NCI-H146 treated with DMSO at 0.1 percent for 48 hours (cell line): ENCODE results near the gene TRAF4.
A peak's percentile ranks its signal among the peaks of the same experiment; 100 is the strongest.

Experiments used
- DNase-seq: peaks from one replicate; lab custom pipeline; 2025; ENCODE audit not compliant: unreplicated experiment; lab: John Stamatoyannopoulos, UW

Gene TRAF4

DNA sequence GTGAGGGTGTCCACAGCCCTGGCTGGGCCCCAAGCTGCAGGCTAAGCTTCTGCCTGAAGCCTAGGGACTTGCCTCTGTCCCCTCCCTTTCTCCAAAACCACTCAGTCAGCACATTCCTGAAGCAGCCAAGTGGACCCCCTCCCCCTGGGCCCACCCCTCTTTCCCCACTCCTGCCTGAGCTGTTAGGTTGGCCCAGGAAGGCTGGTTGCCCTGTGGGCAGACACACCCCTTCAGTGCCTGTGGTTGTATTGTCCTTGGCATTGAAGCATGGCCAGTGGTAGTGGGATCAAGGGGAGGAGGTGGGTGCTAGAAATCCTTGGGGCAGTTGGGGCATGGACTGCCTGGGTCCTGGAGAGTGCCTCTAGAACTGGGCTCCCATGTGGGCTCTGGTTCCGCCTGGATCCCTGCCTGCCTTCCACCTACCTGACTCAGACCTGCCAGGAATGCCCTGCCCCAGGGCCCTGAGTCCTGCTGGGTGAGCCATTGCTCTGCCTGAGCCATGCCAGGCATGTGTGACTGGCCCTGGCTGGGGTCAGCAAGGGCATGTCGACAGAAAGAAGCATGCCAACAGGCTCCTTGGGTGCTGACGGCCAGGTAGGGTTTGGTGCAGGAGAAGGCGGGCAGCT lies 2.1 kb downstream of the TRAF4 start:
- no peak for DNase-seq

DNA sequence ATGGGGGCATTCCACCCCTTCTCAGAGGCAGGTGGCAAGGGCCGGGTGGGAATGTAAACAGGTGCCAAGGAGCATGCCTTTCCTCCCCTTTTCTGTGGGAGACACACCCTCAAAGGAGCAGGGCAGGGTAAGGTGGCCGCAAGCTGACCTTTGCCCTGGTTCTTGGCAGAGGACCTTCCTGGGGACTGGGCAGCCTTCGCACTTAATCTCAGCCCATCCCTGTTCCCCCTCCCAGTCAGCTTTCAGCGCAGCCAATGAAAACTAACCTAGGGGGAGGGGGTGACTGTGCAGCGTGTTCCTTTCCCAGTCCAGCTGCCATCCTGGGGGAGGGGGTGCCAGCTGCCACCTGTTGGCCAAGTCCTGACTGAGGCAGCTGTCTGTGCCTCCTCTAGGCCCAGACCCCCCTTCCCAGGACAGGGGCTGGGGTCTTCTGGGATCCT lies 2.8 kb downstream of the TRAF4 start:
- no peak for DNase-seq

DNA sequence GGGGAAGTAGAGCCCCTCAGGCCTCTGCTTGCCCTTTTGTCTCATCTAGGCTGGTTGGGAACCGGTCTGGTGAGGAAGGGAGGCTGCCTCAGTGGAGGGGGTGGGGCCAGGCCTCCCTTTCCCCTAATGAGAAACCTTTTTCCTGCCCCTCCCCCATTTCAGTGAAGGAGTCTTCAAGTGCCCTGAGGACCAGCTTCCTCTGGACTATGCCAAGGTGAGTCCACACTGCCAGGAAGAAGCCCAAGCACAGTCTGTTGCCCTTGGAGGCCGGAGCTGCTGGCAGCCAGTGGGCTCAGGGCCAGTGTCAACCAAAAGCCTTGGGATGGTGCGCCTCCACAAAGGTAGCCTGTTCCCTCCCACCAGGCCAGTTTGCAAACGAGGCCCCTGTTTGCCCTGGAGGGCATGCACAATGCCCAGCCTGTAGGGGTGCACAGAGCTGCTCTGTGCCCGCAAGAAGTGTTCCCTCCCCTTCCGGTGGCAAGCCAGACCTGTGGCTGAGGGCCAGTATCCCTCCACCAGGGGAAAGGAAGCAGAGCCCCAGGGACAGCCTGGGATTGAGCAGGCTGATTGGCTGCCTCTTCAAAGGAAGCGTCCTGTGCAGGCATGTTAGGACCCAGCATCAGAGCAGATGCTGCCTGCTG lies 3.4 kb downstream of the TRAF4 start:
- DNase-seq: no peak

DNA sequence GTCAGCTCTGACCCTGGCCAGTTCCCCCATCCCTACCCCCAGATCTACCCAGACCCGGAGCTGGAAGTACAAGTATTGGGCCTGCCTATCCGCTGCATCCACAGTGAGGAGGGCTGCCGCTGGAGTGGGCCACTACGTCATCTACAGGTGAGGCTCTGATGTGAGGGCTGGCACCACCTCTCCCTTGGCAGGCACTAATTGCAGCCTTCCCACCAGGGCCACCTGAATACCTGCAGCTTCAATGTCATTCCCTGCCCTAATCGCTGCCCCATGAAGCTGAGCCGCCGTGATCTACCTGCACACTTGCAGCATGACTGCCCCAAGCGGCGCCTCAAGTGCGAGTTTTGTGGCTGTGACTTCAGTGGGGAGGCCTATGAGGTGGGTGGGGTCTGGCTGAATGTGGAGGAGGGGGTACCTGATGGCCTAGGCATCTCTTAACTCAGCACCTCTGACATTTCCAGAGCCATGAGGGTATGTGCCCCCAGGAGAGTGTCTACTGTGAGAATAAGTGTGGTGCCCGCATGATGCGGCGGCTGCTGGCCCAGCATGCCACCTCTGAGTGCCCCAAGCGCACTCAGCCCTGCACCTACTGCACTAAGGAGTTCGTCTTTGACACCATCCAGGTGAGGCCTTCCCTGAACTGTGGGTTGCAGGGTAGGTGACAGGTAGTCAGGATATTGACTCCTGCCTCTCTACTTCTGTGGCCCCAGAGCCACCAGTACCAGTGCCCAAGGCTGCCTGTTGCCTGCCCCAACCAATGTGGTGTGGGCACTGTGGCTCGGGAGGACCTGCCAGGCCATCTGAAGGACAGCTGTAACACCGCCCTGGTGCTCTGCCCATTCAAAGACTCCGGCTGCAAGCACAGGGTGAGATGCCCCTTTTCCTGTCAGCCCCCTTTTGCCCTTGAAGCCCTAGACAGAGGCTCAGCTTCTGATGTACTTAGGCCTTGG lies 4.3 kb downstream of the TRAF4 start:
- no peak for DNase-seq

DNA sequence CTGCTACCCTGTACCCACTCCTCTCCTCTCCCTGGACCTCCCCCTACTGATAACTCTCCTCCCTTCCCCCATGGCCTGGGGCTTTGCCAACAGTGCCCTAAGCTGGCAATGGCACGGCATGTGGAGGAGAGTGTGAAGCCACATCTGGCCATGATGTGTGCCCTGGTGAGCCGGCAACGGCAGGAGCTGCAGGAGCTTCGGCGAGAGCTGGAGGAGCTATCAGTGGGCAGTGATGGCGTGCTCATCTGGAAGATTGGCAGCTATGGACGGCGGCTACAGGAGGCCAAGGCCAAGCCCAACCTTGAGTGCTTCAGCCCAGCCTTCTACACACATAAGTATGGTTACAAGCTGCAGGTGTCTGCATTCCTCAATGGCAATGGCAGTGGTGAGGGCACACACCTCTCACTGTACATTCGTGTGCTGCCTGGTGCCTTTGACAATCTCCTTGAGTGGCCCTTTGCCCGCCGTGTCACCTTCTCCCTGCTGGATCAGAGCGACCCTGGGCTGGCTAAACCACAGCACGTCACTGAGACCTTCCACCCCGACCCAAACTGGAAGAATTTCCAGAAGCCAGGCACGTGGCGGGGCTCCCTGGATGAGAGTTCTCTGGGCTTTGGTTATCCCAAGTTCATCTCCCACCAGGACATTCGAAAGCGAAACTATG lies 5.2 kb downstream of the TRAF4 start:
- no peak for DNase-seq

DNA sequence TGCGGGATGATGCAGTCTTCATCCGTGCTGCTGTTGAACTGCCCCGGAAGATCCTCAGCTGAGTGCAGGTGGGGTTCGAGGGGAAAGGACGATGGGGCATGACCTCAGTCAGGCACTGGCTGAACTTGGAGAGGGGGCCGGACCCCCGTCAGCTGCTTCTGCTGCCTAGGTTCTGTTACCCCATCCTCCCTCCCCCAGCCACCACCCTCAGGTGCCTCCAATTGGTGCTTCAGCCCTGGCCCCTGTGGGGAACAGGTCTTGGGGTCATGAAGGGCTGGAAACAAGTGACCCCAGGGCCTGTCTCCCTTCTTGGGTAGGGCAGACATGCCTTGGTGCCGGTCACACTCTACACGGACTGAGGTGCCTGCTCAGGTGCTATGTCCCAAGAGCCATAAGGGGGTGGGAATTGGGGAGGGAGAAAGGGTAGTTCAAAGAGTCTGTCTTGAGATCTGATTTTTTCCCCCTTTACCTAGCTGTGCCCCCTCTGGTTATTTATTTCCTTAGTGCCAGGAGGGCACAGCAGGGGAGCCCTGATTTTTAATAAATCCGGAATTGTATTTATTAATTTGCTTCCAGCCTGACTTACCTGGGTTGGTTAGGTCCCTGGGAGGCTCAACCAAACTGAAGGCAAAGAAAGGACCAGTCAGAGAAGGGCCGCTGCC lies 5.8 kb downstream of the TRAF4 start:
- no peak for DNase-seq

DNA sequence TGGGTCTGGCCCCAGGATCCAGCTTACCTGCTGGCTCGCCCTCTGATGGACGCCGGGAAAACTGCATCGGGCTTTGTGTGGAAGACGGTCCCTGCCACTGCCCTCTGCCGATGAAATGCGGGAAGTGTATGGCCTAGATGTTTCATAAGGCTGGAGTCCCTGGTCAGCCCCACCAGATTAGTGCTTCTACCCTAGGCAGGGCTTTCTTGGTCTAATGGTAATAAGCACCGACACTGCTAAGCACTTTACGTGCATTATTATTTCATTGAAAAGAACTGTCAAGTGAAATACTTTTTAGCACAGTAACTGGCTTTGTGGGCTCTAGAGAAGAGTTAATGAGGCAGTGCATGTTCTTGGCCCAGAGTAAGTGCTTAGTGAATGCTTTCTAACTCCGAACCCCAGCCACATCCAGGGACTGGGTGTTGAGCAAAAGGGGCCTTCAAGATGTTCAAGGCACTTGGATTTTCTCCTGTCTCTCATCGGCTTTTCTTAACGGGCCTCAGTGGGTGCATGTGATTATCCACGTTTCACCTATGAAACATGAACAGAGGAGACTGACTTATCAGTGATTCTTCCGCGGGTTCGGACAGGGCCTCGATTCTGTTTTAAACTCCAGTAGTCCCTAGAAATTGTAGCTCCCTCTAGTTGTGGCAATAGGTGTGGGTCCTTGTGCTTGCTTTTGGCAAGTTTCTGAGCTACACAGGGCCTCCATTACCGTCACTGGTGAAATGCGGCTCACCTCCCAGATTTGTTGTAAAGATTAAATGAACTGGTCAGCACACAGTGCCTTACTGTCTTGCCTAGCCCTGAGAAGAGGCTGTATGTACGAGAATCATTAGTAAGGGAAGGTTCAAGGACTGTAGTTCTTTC lies 6.6 kb downstream of the TRAF4 start:
- peak; percentile 74 for DNase-seq

DNA sequence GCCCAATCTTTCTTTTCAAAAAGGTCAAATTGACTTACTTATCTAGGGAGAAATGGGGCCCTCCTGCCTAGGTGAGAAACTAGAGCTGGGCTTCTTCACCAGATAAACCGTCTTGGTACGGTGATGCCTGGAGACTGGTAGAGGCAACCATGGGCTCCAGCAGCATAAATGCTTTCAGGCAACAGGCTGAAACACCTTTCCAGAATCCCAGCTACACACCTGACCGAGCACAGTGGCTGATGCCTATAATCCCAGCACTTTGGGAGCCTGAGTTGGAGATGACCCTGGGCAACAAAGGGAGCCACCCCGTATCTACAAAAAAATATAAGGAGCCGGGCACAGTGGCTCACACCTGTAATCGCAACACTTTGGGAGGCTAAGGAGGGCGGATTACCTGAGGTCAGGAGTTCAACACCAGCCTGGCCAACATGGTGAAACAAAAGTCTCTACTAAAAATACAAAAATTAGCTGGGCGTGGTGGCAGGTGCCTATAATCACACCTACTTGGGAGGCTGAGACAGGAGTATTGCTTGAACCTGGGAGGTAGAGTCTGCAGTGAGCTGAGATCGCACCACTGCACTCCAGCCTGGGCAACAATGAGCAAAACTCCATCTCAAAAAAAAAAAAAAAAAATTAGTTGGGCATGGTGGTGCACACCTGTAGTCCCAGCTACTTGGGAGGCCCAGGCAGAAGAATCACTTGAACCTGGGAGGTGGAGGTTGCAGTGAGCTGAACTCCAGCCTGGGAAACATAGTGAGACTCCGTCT lies 8.0 kb downstream of the TRAF4 start:
- no peak for DNase-seq

DNA sequence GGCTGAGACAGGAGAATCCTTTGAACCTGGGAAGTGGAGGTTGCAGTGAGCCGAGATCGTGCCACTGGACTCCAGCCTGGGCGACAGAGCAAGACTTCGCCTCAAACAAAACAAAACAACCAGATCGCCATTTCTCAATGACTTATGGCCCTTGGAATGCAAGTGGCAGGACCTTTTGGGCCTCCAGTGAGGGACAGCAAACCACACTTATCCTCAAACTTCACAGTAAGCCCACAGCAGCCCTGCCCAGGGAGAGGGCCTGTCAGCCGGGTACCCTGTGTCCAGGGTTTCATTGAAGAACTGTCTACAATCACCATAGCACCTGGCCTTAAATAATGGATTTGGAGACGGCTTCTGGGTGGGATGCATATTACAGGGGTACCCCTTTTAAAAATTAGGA lies 11.7 kb downstream of the TRAF4 start:
- DNase-seq: no peak

DNA sequence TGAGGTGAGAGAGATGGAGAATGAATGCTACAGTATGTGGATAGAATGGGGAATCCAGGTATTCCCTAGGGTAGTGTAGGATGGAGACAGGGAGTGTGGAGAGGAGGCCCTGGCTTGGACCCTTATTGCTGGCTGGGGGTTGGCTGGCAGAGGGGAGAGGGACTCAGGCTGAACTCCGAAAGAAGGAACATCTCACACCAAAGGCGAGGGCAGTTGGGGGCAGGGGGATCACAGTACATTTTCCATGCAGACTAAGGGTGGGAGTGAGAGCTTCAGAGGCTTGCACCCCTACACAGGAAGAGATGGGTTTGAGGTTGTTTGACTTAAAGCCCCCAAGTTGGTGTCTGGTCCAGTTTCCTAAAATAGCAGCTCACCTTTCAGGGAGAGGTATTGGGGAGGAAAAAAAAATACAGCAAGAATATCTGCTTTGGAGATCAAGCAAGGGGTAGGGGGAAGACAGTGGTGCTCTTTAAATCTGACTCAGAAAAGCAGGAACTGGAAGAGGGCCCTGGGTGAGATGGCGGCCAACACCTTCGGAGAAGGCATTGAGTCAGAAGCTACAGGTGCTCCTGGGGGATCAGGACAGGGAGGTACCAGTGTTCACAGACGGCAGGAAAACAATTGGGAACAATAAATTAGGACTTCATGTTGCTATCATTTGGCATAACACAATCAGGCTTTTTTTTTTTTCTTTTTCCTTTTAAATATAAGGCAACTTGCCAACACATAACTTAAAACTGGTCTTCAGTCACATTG lies 12.4 kb downstream of the TRAF4 start:
- DNase-seq: no peak

DNA sequence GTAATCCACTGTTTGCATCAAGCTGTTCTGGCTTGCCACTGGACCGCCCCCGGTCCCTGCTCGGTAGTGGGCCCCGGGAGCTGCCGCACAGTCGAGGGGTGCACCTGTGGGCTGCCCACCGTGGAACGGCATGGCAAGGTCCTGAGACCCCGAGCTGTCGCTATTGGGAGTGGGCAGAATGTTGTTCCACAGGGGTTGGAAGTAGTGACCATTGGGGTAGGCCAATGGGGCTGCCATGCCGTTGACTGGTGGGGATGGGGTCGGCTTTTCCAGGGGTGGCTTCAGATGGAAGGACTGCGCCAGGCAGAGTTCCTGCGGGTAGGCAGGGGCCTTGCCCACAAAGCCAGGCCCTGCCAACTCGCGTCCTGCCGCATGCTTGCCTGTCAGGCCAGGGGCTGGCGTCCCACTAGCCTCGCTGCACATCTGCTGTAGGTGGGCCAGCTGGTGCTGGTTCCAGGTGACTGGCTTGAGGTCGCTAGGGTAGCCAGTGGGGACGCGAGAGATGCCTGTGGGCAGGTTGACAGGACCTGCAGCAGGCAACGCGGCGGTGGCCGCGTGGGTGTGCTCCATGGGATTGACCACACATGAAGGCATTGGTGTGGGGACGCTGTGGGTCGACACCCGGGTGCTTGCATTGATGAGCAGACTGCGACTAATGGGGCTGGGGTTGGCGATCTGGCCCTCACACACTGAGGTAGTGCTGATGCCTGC lies 14.8 kb downstream of the TRAF4 start:
- no peak for DNase-seq

DNA sequence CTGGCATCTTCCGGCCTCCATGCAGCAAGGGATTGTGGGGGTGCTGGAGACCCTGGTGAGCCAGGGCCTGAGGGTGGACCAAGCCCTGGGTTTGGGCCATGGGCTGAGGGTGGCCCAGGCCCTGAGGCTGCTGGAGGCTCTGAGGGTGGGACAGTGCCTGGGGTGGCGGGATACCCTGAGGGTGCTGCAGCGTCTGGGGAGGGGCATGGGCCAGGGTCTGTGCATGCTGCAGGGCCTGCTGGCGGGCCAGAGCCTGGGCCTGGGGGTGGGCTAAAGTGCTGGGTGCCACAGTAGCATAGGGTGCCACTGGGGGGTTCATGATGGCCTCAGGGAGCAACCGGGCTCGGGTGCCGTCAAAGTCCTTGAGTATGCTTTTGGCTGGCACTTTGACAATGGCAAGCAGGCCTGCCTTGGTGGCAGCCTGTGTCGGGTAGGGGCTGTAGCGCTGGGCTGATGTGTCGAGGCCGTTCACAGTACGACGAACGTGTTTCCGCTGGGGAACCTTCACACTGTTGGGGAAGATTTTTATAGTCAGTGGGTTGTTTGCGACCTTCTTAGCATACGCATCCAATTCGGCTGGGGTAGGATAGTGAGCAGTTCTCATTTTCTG lies 15.6 kb downstream of the TRAF4 start:
- no peak for DNase-seq

DNA sequence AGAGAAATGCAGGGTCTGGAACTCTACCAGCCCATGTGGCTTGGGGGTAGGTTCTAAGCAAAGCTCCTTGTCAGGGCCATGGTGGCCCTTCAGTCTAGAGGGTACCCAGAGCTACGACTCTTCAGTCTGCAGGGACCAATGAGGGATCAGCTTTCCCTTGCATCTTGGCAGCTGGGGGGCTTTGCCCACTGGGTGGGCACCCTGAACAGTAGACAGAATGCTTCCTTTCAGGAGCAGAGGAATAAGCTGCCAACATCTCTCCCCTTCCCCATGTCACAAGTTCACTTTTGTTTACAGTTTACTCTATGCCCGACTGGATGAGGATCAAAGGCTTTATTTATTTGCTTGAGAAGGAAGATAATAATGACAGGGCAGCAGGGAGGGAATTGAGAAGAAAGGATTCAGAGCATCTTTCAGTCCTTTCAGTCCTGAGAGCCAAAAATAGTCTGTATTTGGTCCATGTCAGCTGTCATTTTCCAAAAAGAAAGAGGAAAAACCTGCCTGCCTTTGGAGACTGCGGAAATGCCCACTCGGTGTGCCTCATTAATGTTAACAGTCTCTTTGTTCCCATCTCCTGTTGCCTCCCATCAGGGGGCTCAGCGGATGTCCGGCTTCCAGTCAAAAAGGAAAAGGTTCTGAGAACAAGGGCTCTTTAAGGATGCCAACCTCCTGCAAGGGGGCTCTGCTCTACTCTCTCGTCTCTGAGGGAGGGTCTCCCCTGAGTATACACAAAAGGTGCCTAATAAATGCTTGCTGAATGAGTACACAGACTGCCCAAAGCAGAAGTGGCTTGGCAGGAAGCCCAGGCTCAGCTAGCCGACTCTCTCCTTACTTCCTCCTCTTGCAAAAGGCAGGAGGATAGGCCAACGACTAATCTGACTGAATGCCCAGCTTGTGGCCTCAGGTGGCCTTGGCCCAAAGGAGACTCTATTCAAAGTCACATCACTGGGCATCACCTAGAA lies 17.1 kb downstream of the TRAF4 start:
- peak; percentile 30 for DNase-seq

DNA sequence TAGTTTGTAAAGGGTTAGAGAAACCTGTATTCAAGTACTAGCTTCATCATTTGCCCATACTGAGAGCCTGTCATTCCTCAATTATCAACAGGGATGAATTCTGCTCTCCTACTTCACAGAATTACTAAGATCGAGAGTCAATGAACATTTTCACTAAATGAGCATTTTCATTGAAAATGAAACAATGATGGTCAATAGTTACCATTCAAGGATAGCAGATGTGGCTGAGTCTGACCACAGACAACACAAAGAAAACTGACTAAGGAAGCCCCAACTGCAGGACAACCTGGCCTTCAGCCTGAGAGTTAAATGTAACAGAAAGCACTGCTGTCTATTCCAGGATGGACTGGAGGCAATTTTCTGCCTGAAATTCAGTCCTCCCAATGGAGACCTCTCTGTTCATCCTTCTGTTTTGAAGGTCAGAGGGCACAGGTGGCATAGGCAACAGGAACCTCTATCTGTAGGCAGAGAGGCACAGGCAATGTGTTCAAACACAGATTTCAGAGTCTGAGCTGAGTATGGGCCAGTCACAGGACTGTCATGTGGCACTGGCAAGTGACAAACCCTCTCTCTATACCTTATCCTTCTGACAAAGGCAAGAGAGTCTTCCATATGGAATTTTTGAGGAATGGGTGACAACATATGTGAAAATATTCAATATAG lies 19.5 kb downstream of the TRAF4 start:
- no peak for DNase-seq

DNA sequence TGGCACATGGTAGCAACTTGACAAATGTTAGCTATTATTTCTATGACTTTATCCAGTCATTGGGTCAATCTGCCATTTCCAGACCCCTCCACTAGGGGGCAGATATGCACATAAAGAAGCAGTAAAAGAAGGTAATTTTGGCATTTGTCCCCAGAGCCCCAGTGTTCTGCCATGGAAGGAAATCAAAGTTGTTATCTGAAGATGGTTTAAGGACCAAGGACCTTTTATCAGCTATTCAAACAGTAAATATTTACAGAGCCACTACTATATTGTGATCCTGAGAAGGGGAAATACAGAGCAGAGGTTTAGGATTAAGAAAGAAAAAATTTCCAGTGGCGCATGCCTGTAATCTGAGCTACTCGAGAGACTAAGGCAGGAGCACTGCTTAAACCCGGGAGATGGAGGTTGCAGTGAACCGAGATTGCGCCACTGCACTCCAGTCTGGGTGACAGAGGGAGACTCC lies 20.0 kb downstream of the TRAF4 start:
- peak; percentile 27 for DNase-seq

DNA sequence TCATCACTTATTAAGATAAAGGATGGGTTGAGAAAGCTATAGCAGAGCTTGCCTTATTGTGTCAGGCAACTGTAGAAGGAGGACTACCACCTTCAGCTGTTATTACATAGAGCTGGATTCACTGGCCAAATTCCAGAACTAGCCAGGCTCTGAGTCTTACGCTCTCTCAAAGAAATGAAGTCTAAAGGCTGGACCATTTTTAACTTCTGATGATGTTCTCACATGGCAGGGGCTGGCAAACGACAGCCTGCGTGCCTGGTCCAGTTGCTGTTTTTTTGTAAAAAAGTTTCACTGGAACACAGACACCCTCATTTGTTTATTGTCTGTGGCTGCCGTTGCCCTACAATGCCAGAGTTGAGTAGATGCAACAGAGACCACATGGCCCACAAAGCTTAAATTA lies 21.2 kb downstream of the TRAF4 start:
- no peak for DNase-seq
